OCI-LY7 (cell line): ENCODE results near the gene SCAMP3. TPM values are rescaled to one million over a fixed set of nuclear protein-coding genes. Genes with fewer than 3 reads are reported as not detected.

Source experiments
- BruUV-seq: library from RNA; stranded (reverse); fragments of 400-500 nt; replicated peaks from 2 replicates; lab custom pipeline; 2021; lab: Mats Ljungman, UMichigan
- CTCF ChIA-PET: fragments of 300-600 bp; sonication (Branson Sonifier 250); formaldehyde crosslinking; loops from one replicate; lab custom pipeline; 2022; ENCODE audit warnings: antibody characterized with exemption; ENCODE audit not compliant: unreplicated experiment; lab: Charles Lee
- POLR2A ChIA-PET: fragments of 300-600 bp; sonication (Branson Sonifier 250); formaldehyde crosslinking; loops from one replicate; lab custom pipeline; 2022; ENCODE audit warnings: antibody characterized with exemption; lab: Charles Lee
- DNase-seq: peaks from one replicate; pipeline ENCODE4 v3.0.0-alpha.2; 2015; ENCODE audit warnings: low spot score
- H2AFZ ChIP-seq: fragments of 200-600 bp; sonication (generic), shearing (Covaris generic); 2 replicates; pipeline ENCODE4 v1.6.1; 2014; ENCODE audit warnings: mild to moderate bottlenecking, antibody characterized with exemption, low read length, moderate library complexity
- H3K27ac ChIP-seq: fragments of 200-600 bp; sonication (generic); 2 replicates; pipeline ENCODE4 v1.5.1; 2014; ENCODE audit warnings: mixed run types, low read depth, mild to moderate bottlenecking, moderate library complexity, low read length, inconsistent platforms; ENCODE audit not compliant: poor library complexity, severe bottlenecking
- H3K36me3 ChIP-seq: fragments of 200-600 bp; sonication (generic); 2 replicates; pipeline ENCODE4 v1.6.1; 2014; ENCODE audit warnings: mild to moderate bottlenecking, antibody characterized with exemption, low read length, moderate library complexity, mixed read lengths; ENCODE audit not compliant: insufficient read depth
- H3K4me1 ChIP-seq: fragments of 200-600 bp; sonication (generic); 2 replicates; pipeline ENCODE4 v1.5.1; 2014; ENCODE audit warnings: mild to moderate bottlenecking, low read length; ENCODE audit not compliant: insufficient read depth, poor library complexity, severe bottlenecking
- H3K4me2 ChIP-seq: fragments of 200-600 bp; sonication (generic); 2 replicates; pipeline ENCODE4 v1.6.1; 2014; ENCODE audit warnings: mild to moderate bottlenecking, low read length
- H3K4me3 ChIP-seq: fragments of 200-600 bp; sonication (generic); 2 replicates; pipeline ENCODE4 v1.5.1; 2014; ENCODE audit warnings: mild to moderate bottlenecking, low read depth, low read length; ENCODE audit not compliant: poor library complexity, severe bottlenecking
- H3K79me2 ChIP-seq: fragments of 200-600 bp; sonication (generic); 2 replicates; pipeline ENCODE4 v1.6.1; 2016; ENCODE audit warnings: low read depth, mild to moderate bottlenecking, low read length, moderate library complexity, mixed read lengths; ENCODE audit not compliant: insufficient read depth
- H3K9me2 ChIP-seq: fragments of 200-600 bp; sonication (generic); 2 replicates; pipeline ENCODE4 v1.6.1; 2016; ENCODE audit warnings: mild to moderate bottlenecking, low read length, mixed read lengths; ENCODE audit not compliant: insufficient read depth
- H3K9me3 ChIP-seq: fragments of 200-600 bp; sonication (generic); 2 replicates; pipeline ENCODE4 v1.6.1; 2014; ENCODE audit warnings: mild to moderate bottlenecking, mixed run types, low read length, mixed read lengths
- H4K20me1 ChIP-seq: fragments of 200-600 bp; sonication (generic); 2 replicates; pipeline ENCODE4 v1.6.1; 2014; ENCODE audit warnings: mild to moderate bottlenecking, antibody characterized with exemption, low read length, moderate library complexity, mixed read lengths; ENCODE audit not compliant: insufficient read depth
- CTCF ChIP-seq: fragments of 200-600 bp; sonication (generic); conservative IDR thresholded peaks from 2 replicates; pipeline ENCODE4 v1.5.1; 2014; ENCODE audit warnings: mild to moderate bottlenecking, antibody characterized with exemption, low read length, moderate library complexity, mixed read lengths
- EZH2phosphoT487 ChIP-seq: fragments of 200-600 bp; sonication (generic); IDR thresholded peaks from 2 replicates; pipeline ENCODE4 v1.6.1; 2018; ENCODE audit warnings: low read depth, borderline replicate concordance, mild to moderate bottlenecking, mixed run types, antibody characterized with exemption, low read length, moderate library complexity, mixed read lengths
- intact Hi-C: fragments of 100-400 bp; cut with micrococcal nuclease; formaldehyde crosslinking; loops from one replicate; pipeline ENCODE4 v1.10.0; 2022; ENCODE audit not compliant: unreplicated experiment
- total RNA-seq, 2 experiments: library from RNA; depleted of rRNA in 1 of 2; stranded (reverse); fragments of >200 nt in 1 of 2; shearing (Covaris generic) in 1 of 2; gene quantifications; 2 replicates each; pipeline ENCODE4 v1.2.3, GENCODE V29; 2014 to 2022

Gene SCAMP3
- total RNA-seq, 2 experiments from 2014 or later, result 58.3 to 74.7 TPM

GRCh38 chr1:155263067-155263466, 907 bp upstream of the SCAMP3 start:
- Histone ChIP-seq H3K36me3 (peaks cover 78% of the 10 kb centered on the region), H3K9me3 (no peaks in the 10 kb centered on the region), H3K4me3 (no peak overlapping the region), H3K4me1 (peaks cover 17% of the 10 kb centered on the region), H2AFZ (no peak overlapping the region), H4K20me1 (no peaks in the 10 kb centered on the region), H3K4me2 (peak overlapping the region; percentile 73), H3K27ac (peak overlapping the region; percentile 51), H3K9me2 (no peaks in the 10 kb centered on the region), H3K79me2 (peaks cover 19% of the 10 kb centered on the region; the same call in 1 of the 2 replicates)
- DNase-seq, result no peak
- POLR2A ChIA-PET, result interaction anchor here (1.1 kb wide), 1 partner anchor 10 kb away, joined by 6 read pairs; the partner anchor contains the start of gene CLK2
- CTCF ChIA-PET, result no interaction called here
- BruUV-seq, result TSS peak; percentile 48
- TF ChIP-seq CTCF (no peak), EZH2phosphoT487 (no peak)
- intact Hi-C loops, result loop anchor here (5.0 kb wide), 1 partner anchor 56 kb away; the partner anchor contains the start of genes MTX1 and THBS3

GRCh38 chr1:155261493-155261851, 688 bp downstream of the SCAMP3 start:
- peak; percentile 36; the same call in 1 of the 2 replicates for TF ChIP-seq CTCF
- no peak for TF ChIP-seq EZH2phosphoT487
- H3K9me3 ChIP-seq, result no peaks in the 10 kb centered on the region
- ChIA-PET CTCF (interaction anchor here (0.9 to 3.4 kb wide), 2 partner anchors 10 to 68 kb away, joined by 3 to 10 read pairs; no protein-coding TSS in a partner anchor), POLR2A (interaction anchor here (0.6 to 2.3 kb wide), 3 partner anchors 11 to 55 kb away, joined by 3 to 13 read pairs (median 8); partner anchors contain the start of gene CLK2)
- no peaks in the 10 kb centered on the region for H3K9me2 ChIP-seq
- H3K4me1 ChIP-seq, result peaks cover 17% of the 10 kb centered on the region
- peaks cover 19% of the 10 kb centered on the region; the same call in 1 of the 2 replicates for H3K79me2 ChIP-seq
- peak overlapping the region; percentile 72 for H2AFZ ChIP-seq
- H3K4me2 ChIP-seq, result peak overlapping the region; percentile 73
- H3K36me3 ChIP-seq, result peaks cover 74% of the 10 kb centered on the region
- no peaks in the 10 kb centered on the region for H4K20me1 ChIP-seq
- BruUV-seq, result no TSS peak
- H3K4me3 ChIP-seq, result peak overlapping the region; percentile 84
- peak; percentile 57 for DNase-seq
- intact Hi-C loops, result loop anchor here (5.0 kb wide), 1 partner anchor 54 kb away; the partner anchor contains the start of genes MTX1 and THBS3
- H3K27ac ChIP-seq, result peak overlapping the region; percentile 51

- Histone ChIP-seq H3K4me2 (peak overlapping the region; percentile 73), H4K20me1 (no peaks in the 10 kb centered on the region), H2AFZ (no peak overlapping the region), H3K9me3 (no peaks in the 10 kb centered on the region), H3K4me3 (no peak overlapping the region), H3K4me1 (peaks cover 23% of the 10 kb centered on the region), H3K79me2 (peaks cover 19% of the 10 kb centered on the region; the same call in 1 of the 2 replicates), H3K9me2 (no peaks in the 10 kb centered on the region), H3K36me3 (peaks cover 73% of the 10 kb centered on the region), H3K27ac (no peak overlapping the region)
- no TSS peak for BruUV-seq
- no peak for DNase-seq
- TF ChIP-seq EZH2phosphoT487 (no peak), CTCF (no peak)
- POLR2A ChIA-PET, result interaction anchor here (2.3 kb wide), 1 partner anchor 13 kb away, joined by 13 read pairs; the partner anchor contains the start of gene CLK2
- intact Hi-C loops, result loop anchor here (5.0 kb wide), 1 partner anchor 53 kb away; the partner anchor contains the start of genes MTX1 and THBS3
- CTCF ChIA-PET, result interaction anchor here (3.4 kb wide), 1 partner anchor 9 kb away, joined by 10 read pairs; no protein-coding TSS in a partner anchor
These were observed 1.9 kb downstream of the SCAMP3 start for GRCh38 chr1:155260276-155260675.
